WTC11 (cell line): ENCODE data around the gene HOXD1. TPM values are rescaled to one million over a fixed set of nuclear protein-coding genes. Genes with fewer than 3 reads are reported as not detected.

Experiments
- ATAC-seq: fragments of 200-7000 bp; cut with Tn5 transposase; 2 replicates; pipeline ENCODE4 v1.10.0; 2021; ENCODE audit warnings: mild to moderate bottlenecking, moderate library complexity
- CTCF ChIA-PET: fragments of 300-600 bp; sonication (Branson Sonifier 250); formaldehyde crosslinking; loops from one replicate; lab custom pipeline; 2021; ENCODE audit warnings: antibody characterized with exemption; lab: Charles Lee
- POLR2A ChIA-PET: fragments of 350-600 bp; sonication (Branson Sonifier 250); formaldehyde crosslinking; loops from one replicate; lab custom pipeline; 2021; ENCODE audit warnings: antibody characterized with exemption; lab: Charles Lee
- DNase-seq: peaks from one replicate; pipeline ENCODE4 v3.0.0; 2021; ENCODE audit warnings: low spot score
- H3K27ac Mint-ChIP-seq: 2 replicates; pipeline ENCODE4 v1.8.0; 2021; ENCODE audit warnings: mixed read lengths
- H3K27me3 Mint-ChIP-seq: 2 replicates; pipeline ENCODE4 v1.8.0; 2021; ENCODE audit warnings: low read depth, mild to moderate bottlenecking, moderate library complexity, mixed read lengths
- H3K36me3 Mint-ChIP-seq: 2 replicates; pipeline ENCODE4 v1.8.0; 2021; ENCODE audit warnings: mixed read lengths
- H3K4me1 Mint-ChIP-seq: 2 replicates; pipeline ENCODE4 v1.8.0; 2022; ENCODE audit warnings: mixed read lengths
- H3K4me3 Mint-ChIP-seq: 2 replicates; pipeline ENCODE4 v1.8.0; 2021; ENCODE audit warnings: mild to moderate bottlenecking, moderate library complexity, mixed read lengths
- H3K9me3 Mint-ChIP-seq: 2 replicates; pipeline ENCODE4 v1.8.0; 2021; ENCODE audit warnings: mixed read lengths
- ATF2 ChIP-seq: sonication (generic); formaldehyde crosslinking; IDR thresholded peaks from 2 replicates; pipeline ENCODE4 v1.8.1; 2022; ENCODE audit warnings: low read depth, missing genetic modification reagents, borderline replicate concordance
- ATF6 ChIP-seq: sonication (generic); formaldehyde crosslinking; IDR thresholded peaks from 2 replicates; pipeline ENCODE4 v1.8.1; 2023; ENCODE audit warnings: mild to moderate bottlenecking, missing genetic modification reagents
- ETV6 ChIP-seq: sonication (generic); formaldehyde crosslinking; IDR thresholded peaks from 2 replicates; pipeline ENCODE4 v1.8.1; 2022; ENCODE audit warnings: mild to moderate bottlenecking, missing genetic modification reagents
- NFYB ChIP-seq: sonication (generic); formaldehyde crosslinking; conservative IDR thresholded peaks from 2 replicates; pipeline ENCODE4 v1.8.0; 2022; ENCODE audit warnings: low read depth, missing genetic modification reagents
- PRDM15 ChIP-seq: sonication (generic); formaldehyde crosslinking; IDR thresholded peaks from 2 replicates; pipeline ENCODE4 v1.8.0; 2022; ENCODE audit warnings: missing genetic modification reagents
- SMAD3 ChIP-seq: sonication (generic); formaldehyde crosslinking; IDR thresholded peaks from 2 replicates; pipeline ENCODE4 v1.8.0; 2022; ENCODE audit warnings: missing genetic modification reagents, mild to moderate bottlenecking, borderline replicate concordance
- ZNF263 ChIP-seq: sonication (generic); formaldehyde crosslinking; IDR thresholded peaks from 2 replicates; pipeline ENCODE4 v1.8.1; 2022; ENCODE audit warnings: low read depth, mild to moderate bottlenecking, moderate library complexity, missing genetic modification reagents
- total RNA-seq: library from RNA; stranded (reverse); gene quantifications from 3 replicates; pipeline ENCODE4 v1.2.3, GENCODE V29; 2021
- TF ChIP-seq, protein P1 (sequence below): sonication (generic); formaldehyde crosslinking; IDR thresholded peaks from 2 replicates; pipeline ENCODE4 v1.8.0; 2023; ENCODE audit warnings: missing genetic modification reagents
- TF ChIP-seq, protein P2 (sequence below): fragments of 250-450 bp; sonication (Bioruptor Pico); IDR thresholded peaks from 2 replicates; pipeline ENCODE4 v1.9.0; 2021; ENCODE audit warnings: mild to moderate bottlenecking
- TF ChIP-seq, protein P3 (sequence below): sonication (generic); formaldehyde crosslinking; IDR thresholded peaks from 2 replicates; pipeline ENCODE4 v1.8.1; 2023; ENCODE audit warnings: mild to moderate bottlenecking, missing genetic modification reagents, moderate library complexity

The HOXD1 gene
- total RNA-seq, 1 experiment from 2014 or later = 0.22 TPM

GRCh38 chr2:176175709-176176607 lies 12.5 kb upstream of the HOXD1 start (continued):
- TF ChIP-seq ATF6 (CRISPR knock-in tag) (no peak), SMAD3 (CRISPR knock-in tag) (no peak), ATF2 (CRISPR knock-in tag) (no peak), ZNF263 (CRISPR knock-in tag) (no peak), ETV6 (no peak), NFYB (CRISPR knock-in tag) (no peak)
- TF ChIP-seq, protein P1, sequence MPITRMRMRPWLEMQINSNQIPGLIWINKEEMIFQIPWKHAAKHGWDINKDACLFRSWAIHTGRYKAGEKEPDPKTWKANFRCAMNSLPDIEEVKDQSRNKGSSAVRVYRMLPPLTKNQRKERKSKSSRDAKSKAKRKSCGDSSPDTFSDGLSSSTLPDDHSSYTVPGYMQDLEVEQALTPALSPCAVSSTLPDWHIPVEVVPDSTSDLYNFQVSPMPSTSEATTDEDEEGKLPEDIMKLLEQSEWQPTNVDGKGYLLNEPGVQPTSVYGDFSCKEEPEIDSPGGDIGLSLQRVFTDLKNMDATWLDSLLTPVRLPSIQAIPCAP (CRISPR knock-in tag) = no peak
- TF ChIP-seq, protein P2, sequence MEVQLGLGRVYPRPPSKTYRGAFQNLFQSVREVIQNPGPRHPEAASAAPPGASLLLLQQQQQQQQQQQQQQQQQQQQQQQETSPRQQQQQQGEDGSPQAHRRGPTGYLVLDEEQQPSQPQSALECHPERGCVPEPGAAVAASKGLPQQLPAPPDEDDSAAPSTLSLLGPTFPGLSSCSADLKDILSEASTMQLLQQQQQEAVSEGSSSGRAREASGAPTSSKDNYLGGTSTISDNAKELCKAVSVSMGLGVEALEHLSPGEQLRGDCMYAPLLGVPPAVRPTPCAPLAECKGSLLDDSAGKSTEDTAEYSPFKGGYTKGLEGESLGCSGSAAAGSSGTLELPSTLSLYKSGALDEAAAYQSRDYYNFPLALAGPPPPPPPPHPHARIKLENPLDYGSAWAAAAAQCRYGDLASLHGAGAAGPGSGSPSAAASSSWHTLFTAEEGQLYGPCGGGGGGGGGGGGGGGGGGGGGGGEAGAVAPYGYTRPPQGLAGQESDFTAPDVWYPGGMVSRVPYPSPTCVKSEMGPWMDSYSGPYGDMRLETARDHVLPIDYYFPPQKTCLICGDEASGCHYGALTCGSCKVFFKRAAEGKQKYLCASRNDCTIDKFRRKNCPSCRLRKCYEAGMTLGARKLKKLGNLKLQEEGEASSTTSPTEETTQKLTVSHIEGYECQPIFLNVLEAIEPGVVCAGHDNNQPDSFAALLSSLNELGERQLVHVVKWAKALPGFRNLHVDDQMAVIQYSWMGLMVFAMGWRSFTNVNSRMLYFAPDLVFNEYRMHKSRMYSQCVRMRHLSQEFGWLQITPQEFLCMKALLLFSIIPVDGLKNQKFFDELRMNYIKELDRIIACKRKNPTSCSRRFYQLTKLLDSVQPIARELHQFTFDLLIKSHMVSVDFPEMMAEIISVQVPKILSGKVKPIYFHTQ (CRISPR knock-in tag) = no peak

DNA sequence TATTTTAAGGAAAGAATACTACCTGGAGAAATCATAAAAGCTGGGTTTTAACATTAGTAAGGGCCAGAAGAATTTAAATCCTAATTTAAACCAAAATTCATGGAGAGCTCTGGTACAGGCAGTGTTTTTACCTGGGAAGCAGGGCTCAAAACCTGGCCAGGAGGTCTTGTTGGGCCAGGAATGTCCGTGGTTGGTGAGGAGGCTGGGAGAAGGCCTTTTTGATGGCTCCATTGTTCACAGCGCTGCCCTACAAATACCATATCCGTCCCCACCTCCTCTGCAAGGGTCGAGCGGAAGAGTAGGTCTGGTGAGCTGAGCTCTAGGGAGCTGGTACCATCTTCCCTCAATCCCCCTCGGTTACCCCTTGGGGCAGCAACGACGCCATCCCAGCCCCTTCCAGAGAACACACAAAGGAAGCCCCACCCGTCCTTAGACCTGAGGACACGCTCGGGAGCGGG lies 10.9 kb upstream of the HOXD1 start:
- Mint-ChIP-seq H3K4me3 (peak overlapping the region; percentile 67), H3K27ac (no peak overlapping the region), H3K4me1 (peaks cover 41% of the 10 kb centered on the region), H3K9me3 (no peaks in the 10 kb centered on the region), H3K36me3 (peaks cover 2% of the 10 kb centered on the region; the same call in 1 of the 2 replicates), H3K27me3 (peaks cover 100% of the 10 kb centered on the region)
- TF ChIP-seq, protein P3, sequence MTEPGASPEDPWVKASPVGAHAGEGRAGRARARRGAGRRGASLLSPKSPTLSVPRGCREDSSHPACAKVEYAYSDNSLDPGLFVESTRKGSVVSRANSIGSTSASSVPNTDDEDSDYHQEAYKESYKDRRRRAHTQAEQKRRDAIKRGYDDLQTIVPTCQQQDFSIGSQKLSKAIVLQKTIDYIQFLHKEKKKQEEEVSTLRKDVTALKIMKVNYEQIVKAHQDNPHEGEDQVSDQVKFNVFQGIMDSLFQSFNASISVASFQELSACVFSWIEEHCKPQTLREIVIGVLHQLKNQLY (CRISPR knock-in tag) = no peak
- TF ChIP-seq PRDM15 = peak; percentile 71
- ATAC-seq (peak; percentile 46), DNase-seq (no peak)
- CTCF ChIA-PET = interaction anchor here (0.6 to 5.5 kb wide), 5 partner anchors 12 to 460 kb away, joined by 3 to 31 read pairs (median 3); no protein-coding TSS in a partner anchor
- POLR2A ChIA-PET = no interaction called here
